Gastroesophageal sphincter (tissue), 4 donors: Measurements from ENCODE around the gene CYFIP1. TPM values are rescaled to one million over a fixed set of nuclear protein-coding genes. Genes with fewer than 3 reads are reported as not detected.
A peak's percentile ranks its signal among the peaks of the same experiment; 100 is the strongest.

Source experiments
- ATAC-seq: fragments of 150-250 bp; one replicate; pipeline ENCODE4 v1.9.1; 2016; ENCODE audit warnings: mild to moderate bottlenecking, moderate library complexity
- H3K27ac ChIP-seq, 4 donors: fragments of 200-600 bp; sonication (generic) in 3 of 4; 1 replicate in 3 of 4; 2 replicates in 1 of 4; pipeline ENCODE4 v1.5.1; 2016 to 2019
- H3K27me3 ChIP-seq: fragments of 200-600 bp; sonication (generic); one replicate; pipeline ENCODE4 v1.5.1; 2019
- H3K36me3 ChIP-seq, 2 donors: fragments of 200-600 bp; sonication (generic); one replicate each; pipeline ENCODE4 v1.5.1; 2019; ENCODE audit warnings: control low read depth in 1 of 2
- H3K4me1 ChIP-seq, 3 donors: fragments of 200-600 bp; sonication (generic); 1 replicate in 2 of 3; 2 replicates in 1 of 3; pipeline ENCODE4 v1.5.1; 2016 to 2019; ENCODE audit warnings: control low read depth in 2 of 3
- H3K4me3 ChIP-seq, 2 donors: fragments of 200-600 bp; sonication (generic); one replicate each; pipeline ENCODE4 v1.5.1; 2019; ENCODE audit warnings: mild to moderate bottlenecking in 1 of 2, moderate library complexity in 1 of 2
- H3K9me3 ChIP-seq, 3 donors: fragments of 200-600 bp; sonication (generic); one replicate each; pipeline ENCODE4 v1.5.1; 2017 to 2019; ENCODE audit warnings: control low read depth in 2 of 3
- CTCF ChIP-seq, 4 experiments: fragments of 200-600 bp in 2 of 4; fragments of 450-650 bp in 2 of 4; sonication (generic) in 1 of 4; IDR thresholded peaks; one replicate each; pipeline ENCODE4 v1.5.1; 2017 to 2019; ENCODE audit warnings: antibody characterized with exemption in 4 of 4, mild to moderate bottlenecking in 2 of 4, moderate library complexity in 2 of 4
- EP300 ChIP-seq: sonication (generic); formaldehyde crosslinking; IDR thresholded peaks from one replicate; pipeline ENCODE4 v1.6.1; 2017; ENCODE audit warnings: antibody characterized with exemption, mild to moderate bottlenecking
- POLR2A ChIP-seq, 2 donors: fragments of 450-650 bp; IDR thresholded peaks; one replicate each; pipeline ENCODE4 v1.6.1; 2017; ENCODE audit warnings: antibody characterized with exemption in 2 of 2, mild to moderate bottlenecking in 2 of 2, moderate library complexity in 1 of 2
- POLR2AphosphoS5 ChIP-seq: sonication (generic); formaldehyde crosslinking; IDR thresholded peaks from one replicate; pipeline ENCODE4 v1.6.1; 2017; ENCODE audit warnings: antibody characterized with exemption
- WGBS, 2 donors: methylation state at CpG; one replicate each; pipeline ENCODE4 v1.1.5; 2018; ENCODE audit warnings: low coverage in 1 of 2; 5-methylcytosine and 5-hydroxymethylcytosine counted together
- total RNA-seq, 4 donors: library from RNA; depleted of rRNA; stranded (reverse); fragments of >200 nt; gene quantifications; one replicate each; pipeline ENCODE4 v1.1.0, GENCODE V29; 2016

CYFIP1 gene
- total RNA-seq, 4 donors from 2014 or later, result 82.3 to 116 (median 101) TPM

GRCh38 chr15:22951381-22952280 lies 28.5 kb downstream of the CYFIP1 start:
- no peak for ATAC-seq
- no peaks in the 10 kb centered on the region for H3K9me3 ChIP-seq
- no peaks in the 10 kb centered on the region for H3K27me3 ChIP-seq
- no peak for TF ChIP-seq CTCF (IDR thresholded peaks at IDR 0.05)
- TF ChIP-seq EP300, result no peak
- no peak for TF ChIP-seq POLR2AphosphoS5
- no peak for TF ChIP-seq POLR2A (IDR thresholded peaks at IDR 0.05)
- H3K4me3 ChIP-seq, result no peak overlapping the region
- peaks cover 0 to 7% of the 10 kb centered on the region in 2 donors for H3K36me3 ChIP-seq
- H3K27ac ChIP-seq, result peak overlapping the region in 3 of 4 donors; percentile 31 to 56 (median 36)
- WGBS, 2 donors, result 28 to 73% methylated on average over 12 to 15 of the region's 39 CpGs
- peaks cover 0 to 96% (median 59%) of the 10 kb centered on the region in 3 donors for H3K4me1 ChIP-seq

- Histone ChIP-seq H3K9me3 (no peaks in the 10 kb centered on the region), H3K4me3 (no peak overlapping the region), H3K27me3 (no peaks in the 10 kb centered on the region), H3K36me3 (peaks cover 0 to 14% of the 10 kb centered on the region in 2 donors), H3K27ac (peak overlapping the region in 3 of 4 donors; percentile 31 to 56 (median 36)), H3K4me1 (peaks cover 0 to 90% (median 53%) of the 10 kb centered on the region in 3 donors)
- TF ChIP-seq POLR2AphosphoS5 (no peak), CTCF (IDR thresholded peaks at IDR 0.05) (no peak), POLR2A (IDR thresholded peaks at IDR 0.05) (no peak), EP300 (no peak)
- 100% methylated on average over 3 of the region's 16 CpGs; no CpG with 5 or more reads in 1 of the 2 donors for WGBS, 2 donors
- ATAC-seq, result no peak
These were observed 29.2 kb downstream of the CYFIP1 start for GRCh38 chr15:22951031-22951380.

- TF ChIP-seq CTCF (IDR thresholded peaks at IDR 0.05), result no peak
- no peak for TF ChIP-seq EP300
- no peak for TF ChIP-seq POLR2AphosphoS5
- TF ChIP-seq POLR2A (IDR thresholded peaks at IDR 0.05), result no peak
- Histone ChIP-seq H3K9me3 (no peaks in the 10 kb centered on the region), H3K4me1 (peaks cover 0 to 84% (median 48%) of the 10 kb centered on the region in 3 donors), H3K27me3 (no peaks in the 10 kb centered on the region), H3K36me3 (peaks cover 0 to 19% of the 10 kb centered on the region in 2 donors), H3K27ac (peak overlapping the region in 3 of 4 donors; percentile 4 to 56 (median 24)), H3K4me3 (no peak overlapping the region)
- WGBS, 2 donors, result 61 to 69% methylated on average over 8 to 15 of the region's 25 CpGs
- no peak for ATAC-seq
These were observed 29.7 kb downstream of the CYFIP1 start for GRCh38 chr15:22950256-22950990.

- H3K4me3 ChIP-seq, result no peak overlapping the region
- peak; percentile 66 for TF ChIP-seq POLR2AphosphoS5
- no peak for TF ChIP-seq CTCF (IDR thresholded peaks at IDR 0.05)
- TF ChIP-seq EP300, result no peak
- no peak for TF ChIP-seq POLR2A (IDR thresholded peaks at IDR 0.05)
- 31 to 68% methylated on average over 4 to 18 of the region's 21 CpGs for WGBS, 2 donors
- ATAC-seq, result peak; percentile 79
- H3K4me1 ChIP-seq, result peaks cover 0 to 82% (median 35%) of the 10 kb centered on the region in 3 donors
- H3K27me3 ChIP-seq, result no peaks in the 10 kb centered on the region
- no peaks in the 10 kb centered on the region for H3K9me3 ChIP-seq
- peak overlapping the region in 3 of 4 donors; percentile 4 to 56 (median 36) for H3K27ac ChIP-seq
- peaks cover 0 to 33% of the 10 kb centered on the region in 2 donors for H3K36me3 ChIP-seq
These were observed 31.1 kb downstream of the CYFIP1 start for GRCh38 chr15:22949074-22949547.
